Neuronal stem cell (in vitro differentiated cells): ENCODE results near the gene NUP214.

Experiments
- DNase-seq: peaks from one replicate; pipeline ENCODE4 v3.0.0-alpha.2; 2013; ENCODE audit warnings: low spot score
- H2AFZ ChIP-seq: one replicate; pipeline ENCODE4 v1.6.1; 2013; ENCODE audit warnings: mild to moderate bottlenecking, low read length, inconsistent platforms
- H2AK5ac ChIP-seq: 2 replicates; pipeline ENCODE4 v1.6.1; 2013; ENCODE audit warnings: low read depth, mild to moderate bottlenecking, inconsistent platforms, low read length, moderate library complexity, mixed read lengths
- H2BK120ac ChIP-seq: 2 replicates; pipeline ENCODE4 v1.6.1; 2013; ENCODE audit warnings: low read depth, mild to moderate bottlenecking, inconsistent platforms, low read length, moderate library complexity, mixed read lengths
- H2BK12ac ChIP-seq: one replicate; pipeline ENCODE4 v1.6.1; 2013; ENCODE audit warnings: low read length, inconsistent platforms
- H2BK15ac ChIP-seq: 2 replicates; pipeline ENCODE4 v1.6.1; 2013; ENCODE audit warnings: mild to moderate bottlenecking, low read length, inconsistent platforms, mixed read lengths
- H2BK5ac ChIP-seq: one replicate; pipeline ENCODE4 v1.6.1; 2013; ENCODE audit warnings: inconsistent platforms, mild to moderate bottlenecking, low read length, moderate library complexity
- H3K14ac ChIP-seq: one replicate; pipeline ENCODE4 v1.6.1; 2013; ENCODE audit warnings: low read length, inconsistent platforms
- H3K18ac ChIP-seq: 2 replicates; pipeline ENCODE4 v1.6.1; 2013; ENCODE audit warnings: low read length, inconsistent platforms
- H3K23ac ChIP-seq: 2 replicates; pipeline ENCODE4 v1.6.1; 2013; ENCODE audit warnings: low read depth, mild to moderate bottlenecking, mixed read lengths, low read length, inconsistent platforms; ENCODE audit not compliant: poor library complexity
- H3K27ac ChIP-seq: replicated peaks from 3 replicates; pipeline ENCODE4 v1.5.1; 2013; ENCODE audit warnings: low read length, inconsistent platforms
- H3K27me3 ChIP-seq, 3 experiments: 2 replicates each; pipeline ENCODE4 v1.6.1; 2013; ENCODE audit warnings: low read length in 3 of 3, mild to moderate bottlenecking in 2 of 3, inconsistent platforms in 1 of 3, low read depth in 1 of 3, mixed read lengths in 1 of 3, moderate library complexity in 1 of 3; ENCODE audit not compliant: control insufficient read depth in 3 of 3, insufficient read depth in 3 of 3
- H3K36me3 ChIP-seq, 2 donors: replicated peaks in 1 of 2; 2 replicates each; pipeline ENCODE4 v1.6.1; 2013; ENCODE audit warnings: low read length in 2 of 2; ENCODE audit not compliant: control insufficient read depth in 2 of 2, insufficient read depth in 2 of 2
- H3K4ac ChIP-seq: 2 replicates; pipeline ENCODE4 v1.6.1; 2013; ENCODE audit warnings: inconsistent platforms, mild to moderate bottlenecking, low read length, moderate library complexity
- H3K4me1 ChIP-seq, 2 donors: 1 replicate in 1 of 2; 2 replicates in 1 of 2; pipeline ENCODE4 v1.6.1; 2013; ENCODE audit warnings: low read length in 2 of 2, low read depth in 1 of 2; ENCODE audit not compliant: control insufficient read depth in 2 of 2, insufficient read depth in 1 of 2
- H3K4me2 ChIP-seq: one replicate; pipeline ENCODE4 v1.6.1; 2013; ENCODE audit warnings: mild to moderate bottlenecking, low read length, inconsistent platforms; ENCODE audit not compliant: insufficient read depth, poor library complexity, severe bottlenecking
- H3K4me3 ChIP-seq, 2 donors: 2 replicates each; pipeline ENCODE4 v1.5.1; 2013; ENCODE audit warnings: low read length in 2 of 2, mild to moderate bottlenecking in 2 of 2, inconsistent platforms in 1 of 2, moderate library complexity in 1 of 2
- H3K79me1 ChIP-seq: one replicate; pipeline ENCODE4 v1.6.1; 2013; ENCODE audit warnings: low read depth, mild to moderate bottlenecking, inconsistent platforms, low read length, moderate library complexity
- H3K9ac ChIP-seq: one replicate; pipeline ENCODE4 v1.6.1; 2013; ENCODE audit warnings: mild to moderate bottlenecking, low read depth, low read length, inconsistent platforms; ENCODE audit not compliant: poor library complexity
- H3K9me3 ChIP-seq, 2 donors: replicated peaks in 1 of 2; 2 replicates each; pipeline versions ENCODE3 to v1.6.1; 2013; ENCODE audit warnings: low read length in 2 of 2, mild to moderate bottlenecking in 2 of 2, inconsistent platforms in 1 of 2, low read depth in 1 of 2, mixed read lengths in 1 of 2, moderate library complexity in 1 of 2; ENCODE audit not compliant: control insufficient read depth in 2 of 2, insufficient read depth in 1 of 2
- H4K8ac ChIP-seq: one replicate; pipeline ENCODE4 v1.6.1; 2013; ENCODE audit warnings: low read depth, mild to moderate bottlenecking, inconsistent platforms, low read length, moderate library complexity
- H4K91ac ChIP-seq: one replicate; pipeline ENCODE4 v1.6.1; 2013; ENCODE audit warnings: low read length, low read depth, mild to moderate bottlenecking, inconsistent platforms; ENCODE audit not compliant: poor library complexity
- WGBS, 2 donors: extraction: QIAGEN DNeasy Blood & Tissue Kit; methylation state at CpG; one replicate each; pipeline ENCODE4 v1.1.7; 2013; ENCODE audit warnings: missing lambda C conversion rate in 2 of 2, mixed read lengths in 1 of 2; ENCODE audit not compliant: insufficient read length in 2 of 2, insufficient replicate concordance in 1 of 2; ENCODE audit errors: extremely low coverage in 2 of 2; 5-methylcytosine and 5-hydroxymethylcytosine counted together

The NUP214 gene

DNA sequence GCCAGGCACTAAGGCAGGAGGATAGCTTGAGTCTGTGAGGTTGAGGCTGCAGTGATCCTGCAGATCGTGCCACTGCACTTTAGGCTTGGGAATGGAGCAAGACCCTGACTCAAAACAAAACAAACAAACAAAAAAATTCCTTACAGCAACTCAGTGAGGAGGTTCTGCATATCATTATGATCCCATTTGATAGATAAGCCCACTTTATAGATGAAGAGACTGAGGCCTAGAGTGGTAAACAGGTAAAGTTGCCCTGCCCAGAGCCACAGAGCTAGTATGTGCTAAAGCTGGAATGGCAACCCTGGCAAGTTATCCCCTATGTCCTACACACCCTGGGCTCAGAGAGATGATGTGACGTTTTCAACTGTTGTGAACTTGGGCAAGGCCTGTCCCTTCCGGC is 21.9 kb upstream of the NUP214 start:
- no peak overlapping the region for H3K4me3 ChIP-seq

DNA sequence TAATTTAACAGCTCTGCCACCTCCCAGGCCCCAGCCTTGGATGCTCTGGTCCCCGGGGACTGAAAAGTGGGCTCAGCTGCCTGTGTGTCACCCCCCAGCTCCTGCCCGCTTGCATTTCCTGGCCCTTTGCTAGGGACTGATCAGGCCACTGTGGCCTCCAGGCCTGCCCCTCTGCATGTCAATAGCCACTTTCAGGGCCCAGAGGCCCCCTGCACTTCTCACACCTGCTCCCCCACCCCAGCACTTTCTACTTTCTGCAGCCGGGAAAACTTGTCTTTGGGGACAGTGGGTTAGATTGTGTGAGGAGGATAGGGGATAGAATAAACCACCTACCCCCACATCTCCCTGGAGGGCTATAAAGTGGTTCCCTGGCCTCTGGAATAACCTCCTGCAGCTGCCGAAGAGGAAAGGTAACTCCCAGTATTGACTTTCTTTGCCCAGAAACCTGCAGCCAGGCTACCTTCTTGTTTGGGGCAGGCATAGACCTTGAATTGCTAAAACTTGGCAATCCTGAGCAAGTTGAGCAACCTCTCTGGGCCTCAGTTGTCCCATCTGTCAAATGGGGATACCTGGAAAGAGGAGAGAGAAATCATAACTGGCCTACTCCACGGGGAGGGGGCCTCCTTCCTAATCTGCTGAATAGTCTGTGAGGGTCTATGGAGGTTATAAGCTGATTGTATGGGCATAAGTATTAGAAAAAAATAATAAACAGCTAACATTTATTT is 21.2 kb upstream of the NUP214 start:
- Histone ChIP-seq H4K8ac (no peak overlapping the region), H2BK12ac (no peak overlapping the region), H3K23ac (peak overlapping the region; percentile 51), H3K27me3 (no peaks in the 10 kb centered on the region), H3K4me1 (peaks cover 0 to 3% of the 10 kb centered on the region in 2 donors), H3K9ac (no peak overlapping the region), H2AK5ac (no peak overlapping the region), H3K79me1 (peaks cover 4% of the 10 kb centered on the region), H2BK5ac (no peak overlapping the region), H3K36me3 (peaks cover 27 to 42% of the 10 kb centered on the region in 2 donors), H4K91ac (no peak overlapping the region), H3K4me3 (no peak overlapping the region), H3K4ac (no peak overlapping the region), H2BK120ac (no peak overlapping the region), H3K9me3 (no peaks in the 10 kb centered on the region), H3K18ac (no peak overlapping the region), H3K14ac (no peak overlapping the region), H2BK15ac (no peak overlapping the region), H3K4me2 (no peak overlapping the region), H3K27ac (no peak overlapping the region), H2AFZ (no peak overlapping the region)
- no peak for DNase-seq
- WGBS, 2 donors, result no CpG with 5 or more reads among the region's 5 CpGs

More for the DNA sequence above, 21.9 kb upstream of the NUP214 start:
- Histone ChIP-seq H3K4me2 (no peak overlapping the region), H3K79me1 (peaks cover 7% of the 10 kb centered on the region), H3K23ac (peak overlapping the region; percentile 51), H2BK12ac (no peak overlapping the region), H3K4ac (no peak overlapping the region), H2AFZ (no peak overlapping the region), H4K8ac (no peak overlapping the region), H3K9ac (no peak overlapping the region), H3K36me3 (peaks cover 31 to 42% of the 10 kb centered on the region in 2 donors), H2BK15ac (no peak overlapping the region), H2AK5ac (no peak overlapping the region), H3K27me3 (no peaks in the 10 kb centered on the region), H3K27ac (no peak overlapping the region), H2BK120ac (no peak overlapping the region), H4K91ac (no peak overlapping the region), H3K9me3 (no peaks in the 10 kb centered on the region), H3K4me1 (peaks cover 0 to 8% of the 10 kb centered on the region in 2 donors), H3K18ac (no peak overlapping the region), H3K14ac (no peak overlapping the region), H2BK5ac (no peak overlapping the region)
- WGBS, 2 donors, result no CpG with 5 or more reads among the region's 3 CpGs
- DNase-seq, result no peak

- H2BK5ac ChIP-seq, result no peak overlapping the region
- no peaks in the 10 kb centered on the region for H3K27me3 ChIP-seq
- no peaks in the 10 kb centered on the region for H3K9me3 ChIP-seq
- H3K14ac ChIP-seq, result no peak overlapping the region
- H3K27ac ChIP-seq, result no peak overlapping the region
- H3K79me1 ChIP-seq, result peaks cover 4% of the 10 kb centered on the region
- H2AK5ac ChIP-seq, result no peak overlapping the region
- WGBS, 2 donors, result no CpG with 5 or more reads among the region's 8 CpGs
- no peak overlapping the region for H4K91ac ChIP-seq
- H3K36me3 ChIP-seq, result peaks cover 27 to 40% of the 10 kb centered on the region in 2 donors
- H4K8ac ChIP-seq, result no peak overlapping the region
- DNase-seq, result no peak
- no peak overlapping the region for H2BK12ac ChIP-seq
- H2BK15ac ChIP-seq, result no peak overlapping the region
- no peak overlapping the region for H2AFZ ChIP-seq
- no peak overlapping the region for H3K18ac ChIP-seq
- peak overlapping the region; percentile 82 for H3K23ac ChIP-seq
- H2BK120ac ChIP-seq, result no peak overlapping the region
- no peak overlapping the region for H3K4me3 ChIP-seq
- H3K4me1 ChIP-seq, result peaks cover under 1 to 1% of the 10 kb centered on the region in 2 donors
- H3K9ac ChIP-seq, result no peak overlapping the region
- no peak overlapping the region for H3K4ac ChIP-seq
- no peak overlapping the region for H3K4me2 ChIP-seq
Measured at GRCh38 chr9:131105952-131106351, 19.4 kb upstream of the NUP214 start.

- peak overlapping the region; percentile 93 for H3K23ac ChIP-seq
- no peaks in the 10 kb centered on the region for H3K27me3 ChIP-seq
- H2BK120ac ChIP-seq, result no peak overlapping the region
- H2AFZ ChIP-seq, result no peak overlapping the region
- no peak overlapping the region for H3K14ac ChIP-seq
- no peak overlapping the region for H4K8ac ChIP-seq
- peaks cover 7% of the 10 kb centered on the region for H3K79me1 ChIP-seq
- no peak overlapping the region for H4K91ac ChIP-seq
- H3K18ac ChIP-seq, result no peak overlapping the region
- H3K4me1 ChIP-seq, result peaks cover 15 to 17% of the 10 kb centered on the region in 2 donors
- no peaks in the 10 kb centered on the region for H3K9me3 ChIP-seq
- peaks cover 22 to 36% of the 10 kb centered on the region in 2 donors for H3K36me3 ChIP-seq
- no peak overlapping the region for H2BK12ac ChIP-seq
- no peak overlapping the region for H2BK15ac ChIP-seq
- no peak overlapping the region for H3K4me2 ChIP-seq
- no peak overlapping the region for H2AK5ac ChIP-seq
- no peak overlapping the region for H3K4ac ChIP-seq
- H2BK5ac ChIP-seq, result no peak overlapping the region
- no peak overlapping the region for H3K9ac ChIP-seq
- H3K27ac ChIP-seq, result no peak overlapping the region
- whole genome bisulfite sequencing, 2 donors, result no CpG with 5 or more reads among the region's 8 CpGs
- no peak overlapping the region for H3K4me3 ChIP-seq
- no peak for DNase-seq
Measured at GRCh38 chr9:131107760-131108159, 17.6 kb upstream of the NUP214 start.
